ENCODE results near the gene ATP8B2. TPM values are rescaled to one million over a fixed set of nuclear protein-coding genes. Genes with fewer than 3 reads are reported as not detected.

Gene ATP8B2
- total and polyA plus RNA-seq, 10 of the 15 experiments (the other 5 are each of a cell fraction or from before 2014, with no cell fraction given): 0.44 to 61.8 (median 15.0) TPM

DNA sequence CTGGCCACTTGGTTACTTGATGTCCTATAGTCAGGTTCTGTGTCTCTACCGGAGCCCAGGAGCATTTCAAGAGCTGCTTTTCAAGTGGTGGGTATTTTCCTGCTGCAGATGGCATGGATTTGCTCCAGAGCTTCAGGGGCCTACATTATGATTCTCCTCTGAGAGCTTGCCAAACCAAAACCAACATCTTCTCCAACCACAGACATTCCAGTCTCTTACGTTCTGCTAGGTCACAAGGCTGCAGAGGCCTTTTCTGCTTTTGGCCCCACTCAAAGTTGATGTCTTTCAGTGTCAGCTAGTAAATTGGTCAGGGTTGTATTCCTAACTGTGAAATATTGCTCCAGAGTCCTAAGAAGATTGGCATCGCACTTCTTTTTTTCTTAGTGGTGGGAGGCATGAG, 19.2 kb upstream of the ATP8B2 start:
- Histone ChIP-seq H3K9ac (ENCODE audit: control insufficient read depth, insufficient read depth, low read length) (no peak overlapping the region), H3K27ac (ENCODE audit: control insufficient read depth, insufficient read depth) (no peak overlapping the region), H4K20me1 (ENCODE audit: control insufficient read depth, insufficient read depth) (no peaks in the 10 kb centered on the region), H3K9me3 (replicated peaks; ENCODE audit: control insufficient read depth, insufficient read depth, low read length) (no peaks in the 10 kb centered on the region; the same call in 1 of the 3 replicates), H3K36me3 (ENCODE audit: control insufficient read depth in 2 of 2, insufficient read depth in 2 of 2, low read length in 1 of 2) (no peaks in the 10 kb centered on the region), H2AFZ (ENCODE audit: control insufficient read depth, low read depth, low read length) (no peak overlapping the region; the same call in 1 of the 2 replicates), H3K79me2 (ENCODE audit: control insufficient read depth, insufficient read depth, low read length) (no peaks in the 10 kb centered on the region), H3K4me1 (ENCODE audit: control insufficient read depth, insufficient read depth, low read length) (no peaks in the 10 kb centered on the region), H3K27me3 (replicated peaks in 1 of 2; ENCODE audit: control insufficient read depth in 2 of 2, insufficient read depth in 2 of 2, low read length in 1 of 2) (no peaks in the 10 kb centered on the region), H3K4me2 (ENCODE audit: control insufficient read depth, insufficient read depth) (no peak overlapping the region), H3K4me3 (no peak overlapping the region)
- ChIA-PET POLR2A (interaction anchor here (0.5 to 1.7 kb wide), 2 partner anchors 22 to 67 kb away, joined by 3 to 4 read pairs; no protein-coding TSS in a partner anchor), SMC1A (ENCODE audit: uncharacterized antibody, unreplicated experiment) (interaction anchor here (1.2 to 1.8 kb wide), 2 partner anchors 9 to 107 kb away, joined by 5 read pairs; no protein-coding TSS in a partner anchor), CTCF (interaction anchor here (0.8 to 2.3 kb wide), 4 partner anchors 12 to 953 kb away, joined by 3 to 10 read pairs (median 3); no protein-coding TSS in a partner anchor), RAD21 (ENCODE audit: unreplicated experiment) (interaction anchor here (1.1 kb wide), 1 partner anchor 191 kb away, joined by 3 read pairs; no protein-coding TSS in a partner anchor)
- no TSS peak for BruUV-seq (replicated peaks)
- TF ChIP-seq ATF7 (IDR thresholded peaks at IDR 0.05; ENCODE audit: low read depth) (no peak), CBFB (IDR thresholded peaks at IDR 0.05; ENCODE audit: low read depth) (no peak), MYB (IDR thresholded peaks at IDR 0.05; ENCODE audit: borderline replicate concordance, low read depth, low read length) (no peak), BCL11A (IDR thresholded peaks at IDR 0.05; ENCODE audit: low read depth, low read length) (no peak), GABPA (IDR thresholded peaks at IDR 0.05; ENCODE audit: low read depth) (no peak), NFIC (IDR thresholded peaks at IDR 0.05; ENCODE audit: low read depth, low read length) (no peak), ZBED1 (IDR thresholded peaks at IDR 0.05; ENCODE audit: borderline replicate concordance) (no peak), POU2F2 (IDR thresholded peaks at IDR 0.05; ENCODE audit: borderline replicate concordance, low read depth, low read length) (no peak)
- TF ChIP-seq, protein P1, sequence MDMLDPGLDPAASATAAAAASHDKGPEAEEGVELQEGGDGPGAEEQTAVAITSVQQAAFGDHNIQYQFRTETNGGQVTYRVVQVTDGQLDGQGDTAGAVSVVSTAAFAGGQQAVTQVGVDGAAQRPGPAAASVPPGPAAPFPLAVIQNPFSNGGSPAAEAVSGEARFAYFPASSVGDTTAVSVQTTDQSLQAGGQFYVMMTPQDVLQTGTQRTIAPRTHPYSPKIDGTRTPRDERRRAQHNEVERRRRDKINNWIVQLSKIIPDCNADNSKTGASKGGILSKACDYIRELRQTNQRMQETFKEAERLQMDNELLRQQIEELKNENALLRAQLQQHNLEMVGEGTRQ (IDR thresholded peaks at IDR 0.05; ENCODE audit: borderline replicate concordance, low read depth, low read length): no peak
- TF ChIP-seq, protein P2, sequence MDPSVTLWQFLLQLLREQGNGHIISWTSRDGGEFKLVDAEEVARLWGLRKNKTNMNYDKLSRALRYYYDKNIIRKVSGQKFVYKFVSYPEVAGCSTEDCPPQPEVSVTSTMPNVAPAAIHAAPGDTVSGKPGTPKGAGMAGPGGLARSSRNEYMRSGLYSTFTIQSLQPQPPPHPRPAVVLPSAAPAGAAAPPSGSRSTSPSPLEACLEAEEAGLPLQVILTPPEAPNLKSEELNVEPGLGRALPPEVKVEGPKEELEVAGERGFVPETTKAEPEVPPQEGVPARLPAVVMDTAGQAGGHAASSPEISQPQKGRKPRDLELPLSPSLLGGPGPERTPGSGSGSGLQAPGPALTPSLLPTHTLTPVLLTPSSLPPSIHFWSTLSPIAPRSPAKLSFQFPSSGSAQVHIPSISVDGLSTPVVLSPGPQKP (IDR thresholded peaks at IDR 0.05; ENCODE audit: low read depth, low read length): no peak
- TF ChIP-seq, protein P3, sequence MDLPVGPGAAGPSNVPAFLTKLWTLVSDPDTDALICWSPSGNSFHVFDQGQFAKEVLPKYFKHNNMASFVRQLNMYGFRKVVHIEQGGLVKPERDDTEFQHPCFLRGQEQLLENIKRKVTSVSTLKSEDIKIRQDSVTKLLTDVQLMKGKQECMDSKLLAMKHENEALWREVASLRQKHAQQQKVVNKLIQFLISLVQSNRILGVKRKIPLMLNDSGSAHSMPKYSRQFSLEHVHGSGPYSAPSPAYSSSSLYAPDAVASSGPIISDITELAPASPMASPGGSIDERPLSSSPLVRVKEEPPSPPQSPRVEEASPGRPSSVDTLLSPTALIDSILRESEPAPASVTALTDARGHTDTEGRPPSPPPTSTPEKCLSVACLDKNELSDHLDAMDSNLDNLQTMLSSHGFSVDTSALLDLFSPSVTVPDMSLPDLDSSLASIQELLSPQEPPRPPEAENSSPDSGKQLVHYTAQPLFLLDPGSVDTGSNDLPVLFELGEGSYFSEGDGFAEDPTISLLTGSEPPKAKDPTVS (IDR thresholded peaks at IDR 0.05; ENCODE audit: low read depth, low read length): no peak
- DNase-seq (ENCODE audit: low read depth, low spot score): no peak
- no peak for ATAC-seq
- intact Hi-C loops (cut with micrococcal nuclease; ENCODE audit: unreplicated experiment): no loop called here
- in situ Hi-C loops (cut with MboI): no loop called here
- 96% methylated on average over 3 of the region's 3 CpGs for WGBS (ENCODE audit: insufficient coverage, insufficient replicate concordance, low lambda C conversion rate, missing lambda C conversion rate)
- FAIRE-seq: no peak
